AG20443 (cell line): ENCODE results near the gene NEK7.
A peak's percentile ranks its signal among the peaks of the same experiment; 100 is the strongest.

Experiments
- DNase-seq: peaks from one replicate; pipeline ENCODE4 v3.0.0; 2012; ENCODE audit warnings: low spot score, mixed read lengths

NEK7 gene

DNA sequence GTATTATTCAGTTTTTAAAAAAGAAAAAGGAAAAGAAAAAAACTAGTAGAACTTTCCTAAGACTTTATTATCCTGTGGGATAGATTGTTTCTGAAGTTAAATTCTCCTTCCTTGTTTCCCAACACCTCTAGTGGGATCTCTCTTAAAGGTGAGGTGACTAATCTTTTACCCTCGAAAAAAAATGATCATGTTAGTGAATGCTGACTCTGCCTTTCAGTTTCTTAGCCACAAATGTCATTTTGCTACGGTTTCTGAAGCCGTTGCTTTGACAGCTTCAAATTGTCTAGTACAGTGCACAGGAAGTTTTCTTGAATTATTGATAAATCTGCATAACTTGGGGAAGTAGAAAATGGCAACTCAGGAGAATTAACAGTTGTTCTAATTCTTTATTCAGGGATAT, 13.0 kb upstream of the NEK7 start:
- DNase-seq: no peak

- no peak for DNase-seq
Observed at GRCh38 chr1:198147216-198147615, 9.6 kb upstream of the NEK7 start.

DNA sequence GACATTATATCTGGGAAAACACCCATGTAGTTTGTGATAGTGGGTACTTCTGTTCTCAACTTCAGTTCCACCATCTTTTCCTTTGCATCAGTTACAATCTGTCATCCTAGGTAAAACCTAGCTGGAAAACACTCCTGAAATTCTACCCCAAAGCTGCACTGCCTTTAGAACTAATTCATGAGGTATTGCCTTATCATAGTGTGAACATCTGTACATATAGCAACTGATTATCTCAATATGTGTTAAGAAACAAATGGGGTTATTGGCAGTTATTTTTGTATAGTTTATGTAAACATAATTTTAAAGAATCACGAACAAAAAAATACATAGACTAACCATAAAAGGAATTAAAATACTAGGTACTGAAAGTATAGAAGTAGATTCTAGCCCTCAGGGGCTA, 6.4 kb upstream of the NEK7 start:
- no peak for DNase-seq

DNA sequence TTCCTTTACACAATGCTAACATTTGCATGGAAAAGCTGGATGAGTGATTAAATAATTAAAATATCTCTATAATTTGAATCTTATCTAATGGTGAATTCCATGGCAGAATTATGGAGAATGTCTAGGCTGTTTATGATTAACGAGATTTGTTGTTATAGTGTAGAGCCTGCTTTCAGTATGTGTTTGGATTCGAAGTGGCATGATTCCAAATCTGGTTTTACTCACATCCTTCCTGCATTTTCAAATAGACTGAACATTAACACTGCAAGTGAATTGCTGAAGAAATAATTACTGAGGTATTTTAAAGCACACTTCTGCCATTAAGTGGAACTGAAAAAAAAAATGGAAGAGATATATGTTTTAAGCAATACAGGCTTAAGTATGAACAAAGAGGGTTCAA, 5.1 kb upstream of the NEK7 start:
- DNase-seq: no peak

DNA sequence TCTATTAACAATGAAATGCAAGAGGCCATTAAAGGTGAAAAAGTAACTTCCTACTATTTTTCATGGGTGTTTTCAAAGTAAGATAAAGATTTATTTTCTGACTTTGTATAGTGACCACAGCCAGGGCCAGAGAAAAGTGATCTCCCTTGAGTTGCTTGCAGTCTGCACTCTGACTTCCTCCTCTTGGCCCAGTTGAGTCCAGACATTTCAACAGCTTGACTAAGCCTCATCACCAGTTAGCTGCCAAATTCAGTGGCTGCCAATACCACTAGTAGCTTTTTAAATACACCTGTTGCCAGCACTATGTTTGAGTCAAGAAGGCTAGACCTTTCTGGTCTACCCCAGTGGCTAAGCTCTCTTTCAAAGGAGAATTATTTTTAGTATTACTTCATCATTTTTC, 3.7 kb upstream of the NEK7 start:
- DNase-seq: peak; percentile 60

GRCh38 chr1:198153804-198154203, 3.0 kb upstream of the NEK7 start:
- DNase-seq: no peak

GRCh38 chr1:198155253-198155652, 1.5 kb upstream of the NEK7 start:
- peak; percentile 28 for DNase-seq

DNA sequence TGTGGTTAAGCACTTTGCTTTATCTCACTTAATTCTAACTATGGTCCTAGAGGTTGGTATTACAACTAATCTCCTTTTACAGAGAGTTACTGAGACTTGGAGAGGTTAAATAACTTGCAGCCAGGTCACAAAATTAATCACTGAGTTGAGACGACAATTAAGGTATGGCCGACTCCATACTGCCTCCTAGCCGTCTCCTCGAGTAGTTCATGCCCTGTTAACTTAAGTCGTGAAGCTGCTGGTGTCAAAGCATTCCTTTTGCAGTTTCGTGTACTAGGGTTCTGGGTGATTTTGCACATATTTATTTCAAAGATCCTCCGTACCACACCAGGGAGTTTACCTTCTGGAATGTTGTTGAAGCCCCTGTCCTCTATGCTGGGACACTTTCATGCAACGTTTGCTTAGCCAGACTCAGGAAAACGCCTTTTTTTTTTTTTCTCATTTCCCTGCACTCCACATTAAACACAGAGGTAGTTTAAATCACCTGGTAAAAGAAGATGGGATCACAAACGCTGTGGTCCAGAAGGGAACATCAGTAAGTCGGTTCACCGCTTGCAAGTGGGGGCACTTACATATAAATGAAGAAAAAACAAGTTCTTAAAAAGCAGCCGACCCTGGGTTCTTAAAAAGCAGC, 570 bp upstream of the NEK7 start:
- peak; percentile 63 for DNase-seq

DNA sequence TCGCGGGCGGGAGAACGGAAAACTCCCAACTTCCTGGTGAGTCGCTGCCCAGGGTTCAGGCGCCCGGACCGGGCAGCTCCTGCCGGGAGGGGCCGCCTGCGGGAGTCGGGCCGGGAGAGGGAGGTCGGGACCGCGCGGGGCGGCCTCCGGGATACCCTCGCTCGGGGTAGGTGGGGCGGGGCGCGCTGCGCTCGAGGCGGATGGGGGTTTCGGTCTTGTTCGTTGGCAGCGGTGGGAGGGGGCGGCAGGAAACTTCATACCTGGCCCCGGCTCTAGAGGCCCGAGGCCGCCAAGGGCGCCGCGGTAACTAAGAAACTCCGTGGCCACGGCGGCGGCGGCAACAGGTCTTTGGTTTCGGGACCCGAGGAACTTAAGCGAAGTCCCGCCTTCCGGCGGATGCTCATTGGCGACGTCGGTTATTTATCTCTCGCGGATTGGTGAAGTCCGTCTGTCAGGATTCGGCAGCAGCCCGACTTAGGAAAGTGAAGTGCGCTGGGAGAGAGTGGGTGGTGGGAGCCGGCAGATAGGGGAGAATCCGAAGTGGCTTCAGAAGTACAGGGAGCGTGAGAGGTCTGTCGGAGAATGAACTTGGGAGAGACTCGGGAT, 546 bp downstream of the NEK7 start:
- DNase-seq: peak; percentile 78

DNA sequence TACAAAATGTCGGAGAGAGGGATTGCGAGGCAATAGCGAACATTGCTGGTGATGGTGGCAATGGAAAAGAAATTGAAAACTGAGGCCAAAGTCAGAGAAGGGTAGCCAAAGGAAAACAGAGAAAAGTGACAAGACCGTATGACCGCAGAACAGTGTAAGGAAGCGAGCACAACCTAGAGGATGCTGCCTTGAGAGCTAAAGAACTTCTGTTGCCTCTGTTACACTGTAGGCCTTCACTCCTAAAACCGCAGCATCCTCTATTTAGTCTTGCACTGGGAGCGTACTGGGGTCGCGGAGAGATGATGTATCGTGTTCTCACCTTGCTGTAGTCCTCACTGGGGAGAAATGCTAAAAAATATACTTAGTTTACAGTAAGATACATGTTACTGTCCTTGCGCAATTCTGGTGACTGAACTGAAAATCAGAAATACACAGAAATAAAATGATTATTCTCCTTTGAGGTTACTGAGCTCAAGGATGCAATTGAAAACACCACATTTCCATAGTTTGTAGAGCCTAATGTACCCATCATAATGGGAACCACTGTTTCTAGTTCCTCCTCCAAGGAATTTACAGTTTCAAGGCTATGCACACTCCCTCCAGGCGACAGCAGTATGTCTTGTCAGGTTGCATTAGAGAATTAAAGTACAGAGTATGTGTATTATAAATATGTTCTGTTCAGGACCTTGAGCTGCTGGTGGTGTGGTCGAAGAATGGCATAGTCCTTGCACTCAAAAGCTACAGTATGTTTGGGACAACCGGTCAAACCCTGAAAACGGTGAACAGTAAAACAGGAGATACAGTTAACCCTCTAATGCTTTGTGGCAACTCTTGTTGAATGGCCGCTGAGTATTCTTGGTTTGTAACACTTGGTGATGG, 1.3 kb downstream of the NEK7 start:
- DNase-seq: no peak

DNA sequence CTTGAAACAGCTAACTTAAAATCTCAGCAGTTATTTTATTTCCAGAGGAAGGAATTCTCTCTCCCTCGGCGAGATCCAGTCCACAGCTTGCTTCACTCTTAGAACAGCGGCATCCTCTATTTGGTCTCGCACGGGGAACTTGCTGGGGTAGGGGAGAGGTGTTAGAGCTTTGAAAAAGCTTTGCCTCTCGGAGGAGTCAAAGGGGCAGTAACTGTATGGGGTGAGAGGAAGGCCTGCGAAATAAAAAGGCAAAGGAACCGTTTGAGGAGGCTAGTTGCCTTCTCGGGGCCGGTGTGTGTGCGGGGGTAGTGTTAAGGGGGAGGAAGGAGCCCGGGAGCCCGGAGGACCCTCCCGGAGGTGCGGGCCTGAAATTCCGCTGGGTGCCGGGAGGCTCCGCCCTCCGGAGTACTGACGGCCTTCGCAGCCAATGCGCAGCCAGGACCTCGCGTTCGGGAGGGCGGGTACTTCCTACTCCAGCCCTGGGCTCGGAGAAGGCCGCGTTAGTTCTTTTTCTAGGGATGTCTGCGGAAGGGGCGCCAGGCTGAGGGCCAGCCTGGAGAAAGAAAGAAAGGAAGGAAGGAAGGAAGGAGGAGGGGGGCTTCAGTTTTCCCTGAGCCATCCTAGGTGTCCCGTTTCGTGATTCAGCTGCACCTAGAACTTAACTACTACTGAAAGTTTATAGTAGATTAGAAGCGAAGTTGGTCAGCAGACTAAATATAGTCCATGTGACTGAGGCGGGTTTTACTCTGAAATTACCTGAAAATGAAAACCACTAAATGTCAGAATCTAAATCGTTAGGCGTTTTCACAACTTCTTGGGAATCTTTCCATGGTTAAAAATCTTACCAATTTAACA, 2.2 kb downstream of the NEK7 start:
- DNase-seq: peak; percentile 95

DNA sequence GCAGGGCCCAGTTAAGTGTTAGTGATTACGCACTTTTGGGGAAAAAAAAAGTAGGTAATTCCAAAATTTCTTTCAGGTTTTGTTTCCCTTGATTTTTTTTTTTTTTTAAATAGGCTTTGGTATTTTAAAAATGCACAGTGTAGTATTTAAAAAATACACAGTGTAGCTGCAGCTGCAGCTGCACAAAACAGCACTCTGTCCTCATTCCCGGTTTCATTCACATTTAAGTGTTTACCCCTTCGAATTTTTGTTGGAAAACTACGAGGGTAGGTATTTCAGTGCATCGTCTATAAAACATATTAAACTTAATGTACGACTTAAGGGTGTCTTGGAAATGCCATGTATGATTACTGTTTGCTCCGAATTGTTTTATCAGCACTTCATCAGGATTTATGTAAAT, 3.4 kb downstream of the NEK7 start:
- no peak for DNase-seq

GRCh38 chr1:198160946-198161614, 4.3 kb downstream of the NEK7 start:
- DNase-seq: no peak

- no peak for DNase-seq
Observed at GRCh38 chr1:198161718-198162090, 4.9 kb downstream of the NEK7 start.

DNA sequence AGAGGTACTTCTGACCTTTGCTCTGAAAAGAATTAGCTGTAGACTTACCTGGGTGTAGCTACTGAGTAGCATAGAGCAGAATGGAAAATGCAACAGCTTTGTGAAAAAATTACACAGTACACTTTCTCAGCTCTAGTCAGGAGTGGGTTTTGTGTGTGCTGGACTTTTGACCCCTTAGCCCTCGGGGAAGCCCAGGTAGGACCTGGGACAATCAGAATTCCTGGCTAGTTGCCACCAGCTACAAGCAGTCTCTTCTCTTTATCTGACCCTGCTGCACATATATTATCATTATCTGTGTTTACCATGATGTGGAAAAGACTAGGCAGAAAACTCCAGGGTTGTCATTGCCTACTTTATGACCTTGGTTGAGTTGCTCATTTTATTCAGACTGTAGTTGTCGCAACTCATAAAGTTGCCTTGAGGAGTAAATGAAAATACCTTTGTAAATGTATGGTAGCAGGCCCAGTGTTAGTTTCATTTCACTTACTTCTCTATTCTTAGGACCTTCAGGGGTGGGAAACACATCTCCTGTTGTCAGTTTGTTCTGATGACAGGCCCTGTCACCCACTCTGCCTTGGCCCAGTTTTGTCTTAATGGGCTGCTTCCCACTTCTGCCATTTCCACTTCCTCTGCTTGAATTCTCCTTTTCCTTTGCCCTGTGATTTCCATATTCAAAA, 5.4 kb downstream of the NEK7 start:
- DNase-seq: no peak

DNA sequence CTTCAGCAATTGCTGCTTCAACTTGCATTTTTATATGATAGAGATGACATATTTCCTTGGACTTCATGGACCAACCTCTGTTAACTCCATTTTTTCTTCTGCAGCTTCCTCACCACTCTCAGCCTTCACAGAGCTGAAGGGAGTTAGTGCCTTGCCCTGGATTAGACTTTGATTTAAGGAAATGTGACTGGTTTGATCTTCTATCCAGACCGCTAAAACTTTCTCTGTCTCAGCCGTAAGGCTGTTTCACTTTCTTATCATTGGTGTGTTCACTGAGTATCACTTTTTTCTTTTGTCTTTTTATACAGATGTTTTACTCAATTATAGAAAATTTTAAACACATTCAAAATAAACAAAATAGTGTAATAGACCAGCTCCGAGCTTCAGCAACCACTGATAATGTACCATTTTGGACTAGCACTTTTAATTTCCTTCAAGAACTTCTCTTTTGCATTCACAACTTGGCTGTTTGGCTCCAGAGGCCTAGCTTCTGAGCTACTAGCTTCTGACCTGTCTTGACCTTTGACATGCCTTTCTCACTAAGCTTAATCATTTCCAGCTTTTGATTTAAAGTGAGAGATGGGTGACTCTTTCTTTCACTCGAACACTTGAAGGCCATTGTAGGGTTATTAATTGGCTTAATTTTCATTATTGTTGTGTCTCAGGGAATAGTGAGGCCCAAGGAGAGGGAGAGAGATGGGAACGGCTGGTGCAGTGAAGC, 9.3 kb downstream of the NEK7 start:
- DNase-seq: no peak

GRCh38 chr1:198166900-198167299, 10.1 kb downstream of the NEK7 start:
- no peak for DNase-seq

DNA sequence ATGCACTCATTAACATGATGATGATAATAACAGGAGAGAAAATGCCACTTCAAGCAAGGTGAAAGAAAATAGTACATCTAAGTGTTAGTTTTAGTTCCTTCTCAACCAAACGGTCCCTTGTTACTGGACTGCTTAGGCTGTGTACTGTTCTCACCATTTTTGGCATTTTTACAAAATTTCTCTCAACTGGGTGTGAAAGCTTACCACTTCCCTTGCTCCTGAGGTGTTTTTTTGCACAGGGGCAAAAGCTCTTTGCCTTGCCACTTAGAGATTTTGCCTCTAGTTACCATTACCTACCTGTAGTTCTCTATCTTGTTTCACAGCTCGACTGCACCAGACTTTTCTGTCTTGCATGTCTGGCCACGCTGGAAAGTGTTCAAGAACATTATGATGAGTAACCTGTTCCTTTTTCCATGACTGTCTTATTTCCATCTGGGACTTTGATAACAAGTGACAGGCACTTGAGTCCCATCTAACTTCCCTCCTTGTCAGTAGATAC, 10.7 kb downstream of the NEK7 start:
- DNase-seq: no peak

DNA sequence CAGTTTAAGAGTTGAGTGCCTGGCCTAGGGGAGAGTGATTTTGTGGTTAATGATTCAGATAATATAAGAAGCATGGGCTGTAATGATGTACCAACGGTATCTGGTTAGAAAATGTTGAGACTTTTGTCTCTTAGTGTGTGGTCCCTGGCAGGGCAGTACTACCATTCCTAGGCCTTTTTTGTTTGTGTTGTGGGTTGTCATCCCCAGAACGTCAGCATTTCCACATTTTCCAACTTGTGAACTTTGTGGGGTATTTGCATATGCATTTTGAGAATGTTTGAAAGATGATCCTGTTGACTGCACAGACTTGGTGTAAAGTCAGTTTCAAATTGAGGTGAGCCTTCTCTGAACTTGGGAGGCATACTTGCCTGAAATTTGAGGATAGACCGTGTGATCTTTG, 11.4 kb downstream of the NEK7 start:
- DNase-seq: no peak

DNA sequence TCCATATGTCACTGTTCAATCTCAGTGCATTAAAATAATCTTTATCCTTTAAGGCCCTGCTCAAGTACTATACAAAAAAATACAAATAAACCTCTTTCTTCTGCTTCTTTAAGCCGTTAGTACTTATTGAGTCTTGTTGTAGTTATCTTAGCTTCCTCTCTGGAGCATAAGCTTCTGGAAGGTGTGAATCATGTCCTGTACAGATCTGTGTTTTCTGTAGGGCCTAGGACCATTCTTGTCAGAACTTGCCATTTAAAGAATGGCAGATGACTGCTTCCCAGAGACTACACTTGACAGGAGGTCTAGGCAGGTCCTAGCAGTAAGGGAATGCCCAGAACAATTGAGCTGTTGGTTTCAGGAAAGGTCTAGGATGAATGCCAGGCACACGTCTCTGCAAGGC, 12.9 kb downstream of the NEK7 start:
- DNase-seq: no peak
